WTC11 (cell line): Measurements from ENCODE around the gene KANSL3. TPM values are rescaled to one million over a fixed set of nuclear protein-coding genes. Genes with fewer than 3 reads are reported as not detected.

Experiments
- ATAC-seq: fragments of 200-7000 bp; cut with Tn5 transposase; 2 replicates; pipeline ENCODE4 v1.10.0; 2021; ENCODE audit warnings: mild to moderate bottlenecking, moderate library complexity
- CTCF ChIA-PET: fragments of 300-600 bp; sonication (Branson Sonifier 250); formaldehyde crosslinking; loops from one replicate; lab custom pipeline; 2021; ENCODE audit warnings: antibody characterized with exemption; lab: Charles Lee
- POLR2A ChIA-PET: fragments of 350-600 bp; sonication (Branson Sonifier 250); formaldehyde crosslinking; loops from one replicate; lab custom pipeline; 2021; ENCODE audit warnings: antibody characterized with exemption; lab: Charles Lee
- DNase-seq: peaks from one replicate; pipeline ENCODE4 v3.0.0; 2021; ENCODE audit warnings: low spot score
- H3K27ac Mint-ChIP-seq: 2 replicates; pipeline ENCODE4 v1.8.0; 2021; ENCODE audit warnings: mixed read lengths
- H3K27me3 Mint-ChIP-seq: 2 replicates; pipeline ENCODE4 v1.8.0; 2021; ENCODE audit warnings: low read depth, mild to moderate bottlenecking, moderate library complexity, mixed read lengths
- H3K36me3 Mint-ChIP-seq: 2 replicates; pipeline ENCODE4 v1.8.0; 2021; ENCODE audit warnings: mixed read lengths
- H3K4me1 Mint-ChIP-seq: 2 replicates; pipeline ENCODE4 v1.8.0; 2022; ENCODE audit warnings: mixed read lengths
- H3K4me3 Mint-ChIP-seq: 2 replicates; pipeline ENCODE4 v1.8.0; 2021; ENCODE audit warnings: mild to moderate bottlenecking, moderate library complexity, mixed read lengths
- H3K9me3 Mint-ChIP-seq: 2 replicates; pipeline ENCODE4 v1.8.0; 2021; ENCODE audit warnings: mixed read lengths
- ELF4 ChIP-seq: sonication (generic); formaldehyde crosslinking; IDR thresholded peaks from 2 replicates; pipeline ENCODE4 v1.8.1; 2022; ENCODE audit warnings: low read depth, mild to moderate bottlenecking, moderate library complexity, missing genetic modification reagents
- EMX1 ChIP-seq: fragments of 250-450 bp; sonication (Bioruptor Pico); IDR thresholded peaks from 2 replicates; pipeline ENCODE4 v1.8.0; 2021; ENCODE audit warnings: mild to moderate bottlenecking
- ETV6 ChIP-seq: sonication (generic); formaldehyde crosslinking; IDR thresholded peaks from 2 replicates; pipeline ENCODE4 v1.8.1; 2022; ENCODE audit warnings: mild to moderate bottlenecking, missing genetic modification reagents
- FOXP1 ChIP-seq: sonication (generic); formaldehyde crosslinking; IDR thresholded peaks from 2 replicates; pipeline ENCODE4 v1.8.0; 2022; ENCODE audit warnings: missing genetic modification reagents, mild to moderate bottlenecking, moderate library complexity, borderline replicate concordance
- GABPB1 ChIP-seq: sonication (generic); formaldehyde crosslinking; IDR thresholded peaks from 2 replicates; pipeline ENCODE4 v1.8.1; 2023; ENCODE audit warnings: mild to moderate bottlenecking, missing genetic modification reagents
- MYBL2 ChIP-seq: sonication (generic); formaldehyde crosslinking; IDR thresholded peaks from 2 replicates; pipeline ENCODE4 v1.8.1; 2023; ENCODE audit warnings: mild to moderate bottlenecking, moderate library complexity, missing genetic modification reagents
- NR1H2 ChIP-seq: sonication (generic); formaldehyde crosslinking; IDR thresholded peaks from 2 replicates; pipeline ENCODE4 v1.9.0; 2021; ENCODE audit warnings: mild to moderate bottlenecking, moderate library complexity, missing genetic modification reagents
- NR3C1 ChIP-seq: sonication (generic); formaldehyde crosslinking; conservative IDR thresholded peaks from 2 replicates; pipeline ENCODE4 v1.8.1; 2023; ENCODE audit warnings: low read depth, mild to moderate bottlenecking, missing genetic modification reagents
- SP1 ChIP-seq: sonication (generic); formaldehyde crosslinking; conservative IDR thresholded peaks from 2 replicates; pipeline ENCODE4 v1.8.1; 2022; ENCODE audit warnings: missing genetic modification reagents
- ZNF232 ChIP-seq: sonication (generic); formaldehyde crosslinking; IDR thresholded peaks from 2 replicates; pipeline ENCODE4 v1.8.0; 2022; ENCODE audit warnings: mild to moderate bottlenecking, missing genetic modification reagents
- ZNF263 ChIP-seq: sonication (generic); formaldehyde crosslinking; IDR thresholded peaks from 2 replicates; pipeline ENCODE4 v1.8.1; 2022; ENCODE audit warnings: low read depth, mild to moderate bottlenecking, moderate library complexity, missing genetic modification reagents
- total RNA-seq: library from RNA; stranded (reverse); gene quantifications from 3 replicates; pipeline ENCODE4 v1.2.3, GENCODE V29; 2021
- TF ChIP-seq, protein P1 (sequence below): sonication (generic); formaldehyde crosslinking; conservative IDR thresholded peaks from 2 replicates; pipeline ENCODE4 v1.8.1; 2022; ENCODE audit warnings: mild to moderate bottlenecking, missing genetic modification reagents
- TF ChIP-seq, protein P2 (sequence below): sonication (generic); formaldehyde crosslinking; IDR thresholded peaks from 2 replicates; pipeline ENCODE4 v1.8.0; 2023; ENCODE audit warnings: missing genetic modification reagents, mild to moderate bottlenecking, borderline replicate concordance
- TF ChIP-seq, protein P3 (sequence below): fragments of 250-450 bp; sonication (Bioruptor Pico); IDR thresholded peaks from 2 replicates; pipeline ENCODE4 v1.8.0; 2021; ENCODE audit warnings: mild to moderate bottlenecking
- TF ChIP-seq, protein P4 (sequence below): sonication (generic); formaldehyde crosslinking; IDR thresholded peaks from 2 replicates; pipeline ENCODE4 v1.8.1; 2023; ENCODE audit warnings: mild to moderate bottlenecking, missing genetic modification reagents
- TF ChIP-seq, protein P5 (sequence below): sonication (generic); formaldehyde crosslinking; IDR thresholded peaks from 2 replicates; pipeline ENCODE4 v1.8.0; 2022; ENCODE audit warnings: mild to moderate bottlenecking, missing genetic modification reagents

Gene KANSL3
- total RNA-seq, 1 experiment from 2014 or later, result 32.5 TPM

DNA sequence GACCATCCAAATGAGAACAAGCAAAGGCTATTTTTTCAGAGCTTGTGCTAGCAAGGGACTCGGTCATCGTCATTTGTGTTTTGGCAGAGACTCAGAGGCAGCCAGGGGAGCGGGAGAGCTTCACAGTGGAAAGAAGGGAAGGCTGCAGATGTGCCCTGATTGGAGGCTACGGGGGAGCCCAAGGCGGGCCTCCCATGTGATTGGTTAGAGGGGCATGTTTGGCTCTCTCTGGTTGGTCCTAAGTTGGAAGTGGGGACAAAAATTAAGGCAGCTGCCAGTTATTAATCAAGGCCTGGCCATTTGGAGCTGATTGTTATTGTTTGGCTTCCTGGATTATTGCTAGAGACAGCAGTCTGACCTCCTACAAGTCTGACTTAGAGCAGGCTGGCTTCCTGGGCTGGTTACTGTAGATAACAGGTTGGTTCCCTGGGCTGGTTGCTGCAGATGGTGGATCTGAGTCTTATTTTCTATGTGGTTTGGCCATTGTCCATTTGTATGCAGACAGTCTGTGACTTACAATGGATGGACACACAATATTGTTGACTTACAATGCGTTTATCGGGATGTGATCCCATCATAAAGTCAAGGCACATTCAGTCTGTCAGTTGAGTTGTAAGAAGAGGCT is 10.3 kb upstream of the KANSL3 start:
- H3K36me3 Mint-ChIP-seq, result no peaks in the 10 kb centered on the region
- POLR2A ChIA-PET, result no interaction called here
- DNase-seq (no peak), ATAC-seq (no peak)
- CTCF ChIA-PET, result no interaction called here
- H3K27ac Mint-ChIP-seq, result no peak overlapping the region
- H3K4me1 Mint-ChIP-seq, result no peaks in the 10 kb centered on the region
- H3K4me3 Mint-ChIP-seq, result no peak overlapping the region
- no peaks in the 10 kb centered on the region for H3K9me3 Mint-ChIP-seq
- TF ChIP-seq NR3C1 (no peak), FOXP1 (CRISPR knock-in tag) (no peak), SP1 (CRISPR knock-in tag) (no peak), NR1H2 (CRISPR knock-in tag) (no peak), ZNF263 (no peak)
- TF ChIP-seq, protein P1, sequence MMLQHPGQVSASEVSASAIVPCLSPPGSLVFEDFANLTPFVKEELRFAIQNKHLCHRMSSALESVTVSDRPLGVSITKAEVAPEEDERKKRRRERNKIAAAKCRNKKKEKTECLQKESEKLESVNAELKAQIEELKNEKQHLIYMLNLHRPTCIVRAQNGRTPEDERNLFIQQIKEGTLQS (CRISPR knock-in tag), result no peak
- TF ChIP-seq, protein P2, sequence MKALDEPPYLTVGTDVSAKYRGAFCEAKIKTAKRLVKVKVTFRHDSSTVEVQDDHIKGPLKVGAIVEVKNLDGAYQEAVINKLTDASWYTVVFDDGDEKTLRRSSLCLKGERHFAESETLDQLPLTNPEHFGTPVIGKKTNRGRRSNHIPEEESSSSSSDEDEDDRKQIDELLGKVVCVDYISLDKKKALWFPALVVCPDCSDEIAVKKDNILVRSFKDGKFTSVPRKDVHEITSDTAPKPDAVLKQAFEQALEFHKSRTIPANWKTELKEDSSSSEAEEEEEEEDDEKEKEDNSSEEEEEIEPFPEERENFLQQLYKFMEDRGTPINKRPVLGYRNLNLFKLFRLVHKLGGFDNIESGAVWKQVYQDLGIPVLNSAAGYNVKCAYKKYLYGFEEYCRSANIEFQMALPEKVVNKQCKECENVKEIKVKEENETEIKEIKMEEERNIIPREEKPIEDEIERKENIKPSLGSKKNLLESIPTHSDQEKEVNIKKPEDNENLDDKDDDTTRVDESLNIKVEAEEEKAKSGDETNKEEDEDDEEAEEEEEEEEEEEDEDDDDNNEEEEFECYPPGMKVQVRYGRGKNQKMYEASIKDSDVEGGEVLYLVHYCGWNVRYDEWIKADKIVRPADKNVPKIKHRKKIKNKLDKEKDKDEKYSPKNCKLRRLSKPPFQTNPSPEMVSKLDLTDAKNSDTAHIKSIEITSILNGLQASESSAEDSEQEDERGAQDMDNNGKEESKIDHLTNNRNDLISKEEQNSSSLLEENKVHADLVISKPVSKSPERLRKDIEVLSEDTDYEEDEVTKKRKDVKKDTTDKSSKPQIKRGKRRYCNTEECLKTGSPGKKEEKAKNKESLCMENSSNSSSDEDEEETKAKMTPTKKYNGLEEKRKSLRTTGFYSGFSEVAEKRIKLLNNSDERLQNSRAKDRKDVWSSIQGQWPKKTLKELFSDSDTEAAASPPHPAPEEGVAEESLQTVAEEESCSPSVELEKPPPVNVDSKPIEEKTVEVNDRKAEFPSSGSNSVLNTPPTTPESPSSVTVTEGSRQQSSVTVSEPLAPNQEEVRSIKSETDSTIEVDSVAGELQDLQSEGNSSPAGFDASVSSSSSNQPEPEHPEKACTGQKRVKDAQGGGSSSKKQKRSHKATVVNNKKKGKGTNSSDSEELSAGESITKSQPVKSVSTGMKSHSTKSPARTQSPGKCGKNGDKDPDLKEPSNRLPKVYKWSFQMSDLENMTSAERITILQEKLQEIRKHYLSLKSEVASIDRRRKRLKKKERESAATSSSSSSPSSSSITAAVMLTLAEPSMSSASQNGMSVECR, result no peak
- TF ChIP-seq, protein P3, sequence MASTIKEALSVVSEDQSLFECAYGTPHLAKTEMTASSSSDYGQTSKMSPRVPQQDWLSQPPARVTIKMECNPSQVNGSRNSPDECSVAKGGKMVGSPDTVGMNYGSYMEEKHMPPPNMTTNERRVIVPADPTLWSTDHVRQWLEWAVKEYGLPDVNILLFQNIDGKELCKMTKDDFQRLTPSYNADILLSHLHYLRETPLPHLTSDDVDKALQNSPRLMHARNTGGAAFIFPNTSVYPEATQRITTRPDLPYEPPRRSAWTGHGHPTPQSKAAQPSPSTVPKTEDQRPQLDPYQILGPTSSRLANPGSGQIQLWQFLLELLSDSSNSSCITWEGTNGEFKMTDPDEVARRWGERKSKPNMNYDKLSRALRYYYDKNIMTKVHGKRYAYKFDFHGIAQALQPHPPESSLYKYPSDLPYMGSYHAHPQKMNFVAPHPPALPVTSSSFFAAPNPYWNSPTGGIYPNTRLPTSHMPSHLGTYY (CRISPR knock-in tag), result no peak
- TF ChIP-seq, all 79 proteins: peak for 0
- H3K27me3 Mint-ChIP-seq, result no peaks in the 10 kb centered on the region

DNA sequence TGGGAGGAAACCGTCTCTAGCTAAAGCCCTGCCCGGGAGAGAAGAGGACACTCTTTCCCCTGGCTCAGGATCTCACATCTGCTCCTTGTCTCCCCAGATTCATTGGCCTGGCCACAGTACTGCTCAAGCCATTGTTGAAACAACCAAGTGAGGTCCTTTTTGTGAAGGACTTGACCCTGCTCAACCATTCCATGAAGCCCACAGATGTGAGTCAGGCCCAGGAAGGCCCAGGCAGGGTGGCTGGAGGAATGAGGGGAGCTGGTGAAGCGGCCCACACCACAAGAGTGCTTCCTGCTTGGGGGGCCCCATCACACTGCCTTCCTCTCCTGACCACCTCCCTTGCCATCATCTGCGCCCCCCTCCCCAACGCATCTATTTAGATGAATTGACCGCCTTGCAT is 9.6 kb upstream of the KANSL3 start:
- Mint-ChIP-seq H3K27ac (no peak overlapping the region), H3K36me3 (no peaks in the 10 kb centered on the region), H3K4me3 (no peak overlapping the region), H3K27me3 (no peaks in the 10 kb centered on the region), H3K9me3 (no peaks in the 10 kb centered on the region), H3K4me1 (peaks cover 4% of the 10 kb centered on the region)
- ChIA-PET CTCF (no interaction called here), POLR2A (no interaction called here)
- DNase-seq, result no peak
- no peak for TF ChIP-seq ETV6 (CRISPR knock-in tag)
- TF ChIP-seq, protein P4, sequence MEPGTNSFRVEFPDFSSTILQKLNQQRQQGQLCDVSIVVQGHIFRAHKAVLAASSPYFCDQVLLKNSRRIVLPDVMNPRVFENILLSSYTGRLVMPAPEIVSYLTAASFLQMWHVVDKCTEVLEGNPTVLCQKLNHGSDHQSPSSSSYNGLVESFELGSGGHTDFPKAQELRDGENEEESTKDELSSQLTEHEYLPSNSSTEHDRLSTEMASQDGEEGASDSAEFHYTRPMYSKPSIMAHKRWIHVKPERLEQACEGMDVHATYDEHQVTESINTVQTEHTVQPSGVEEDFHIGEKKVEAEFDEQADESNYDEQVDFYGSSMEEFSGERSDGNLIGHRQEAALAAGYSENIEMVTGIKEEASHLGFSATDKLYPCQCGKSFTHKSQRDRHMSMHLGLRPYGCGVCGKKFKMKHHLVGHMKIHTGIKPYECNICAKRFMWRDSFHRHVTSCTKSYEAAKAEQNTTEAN, result no peak
- no peak for TF ChIP-seq GABPB1 (CRISPR knock-in tag)
- TF ChIP-seq, protein P5, sequence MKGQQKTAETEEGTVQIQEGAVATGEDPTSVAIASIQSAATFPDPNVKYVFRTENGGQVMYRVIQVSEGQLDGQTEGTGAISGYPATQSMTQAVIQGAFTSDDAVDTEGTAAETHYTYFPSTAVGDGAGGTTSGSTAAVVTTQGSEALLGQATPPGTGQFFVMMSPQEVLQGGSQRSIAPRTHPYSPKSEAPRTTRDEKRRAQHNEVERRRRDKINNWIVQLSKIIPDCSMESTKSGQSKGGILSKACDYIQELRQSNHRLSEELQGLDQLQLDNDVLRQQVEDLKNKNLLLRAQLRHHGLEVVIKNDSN (CRISPR knock-in tag), result no peak
- no peak for TF ChIP-seq ZNF232 (CRISPR knock-in tag)
- TF ChIP-seq ELF4 (CRISPR knock-in tag), result no peak
- TF ChIP-seq, protein P2, result no peak
- TF ChIP-seq EMX1, result no peak
- TF ChIP-seq, protein P3 (CRISPR knock-in tag), result no peak
- TF ChIP-seq MYBL2 (CRISPR knock-in tag), result no peak
- no peak for ATAC-seq
